Measurements from ENCODE around the gene TOMM34. TPM values are rescaled to one million over a fixed set of nuclear protein-coding genes. Genes with fewer than 3 reads are reported as not detected.
A peak's percentile ranks its signal among the peaks of the same experiment; 100 is the strongest.

Gene TOMM34
- polyA plus RNA-seq, 3 donors, result 6.4 to 9.1 (median 7.7) TPM

DNA sequence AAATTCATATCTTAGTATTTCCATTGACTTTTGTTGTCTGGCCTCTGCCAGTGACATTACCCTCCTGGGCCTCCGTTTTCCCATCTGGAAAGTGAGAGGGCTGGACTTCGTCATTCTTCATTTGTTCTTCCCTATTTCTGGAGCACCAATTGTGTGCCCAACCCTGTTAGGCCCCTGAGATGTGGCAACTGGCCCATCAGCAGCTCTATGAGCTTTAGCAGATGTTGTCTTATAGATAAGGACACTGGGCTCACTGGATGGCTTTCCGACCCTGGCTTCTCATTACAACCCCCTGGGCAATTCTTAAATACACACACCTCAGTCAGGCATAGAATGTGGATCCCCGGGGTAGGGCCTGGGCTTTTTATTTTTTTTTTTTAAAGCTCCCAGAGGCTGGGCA is 35.7 kb downstream of the TOMM34 start:
- TF ChIP-seq, protein P1, sequence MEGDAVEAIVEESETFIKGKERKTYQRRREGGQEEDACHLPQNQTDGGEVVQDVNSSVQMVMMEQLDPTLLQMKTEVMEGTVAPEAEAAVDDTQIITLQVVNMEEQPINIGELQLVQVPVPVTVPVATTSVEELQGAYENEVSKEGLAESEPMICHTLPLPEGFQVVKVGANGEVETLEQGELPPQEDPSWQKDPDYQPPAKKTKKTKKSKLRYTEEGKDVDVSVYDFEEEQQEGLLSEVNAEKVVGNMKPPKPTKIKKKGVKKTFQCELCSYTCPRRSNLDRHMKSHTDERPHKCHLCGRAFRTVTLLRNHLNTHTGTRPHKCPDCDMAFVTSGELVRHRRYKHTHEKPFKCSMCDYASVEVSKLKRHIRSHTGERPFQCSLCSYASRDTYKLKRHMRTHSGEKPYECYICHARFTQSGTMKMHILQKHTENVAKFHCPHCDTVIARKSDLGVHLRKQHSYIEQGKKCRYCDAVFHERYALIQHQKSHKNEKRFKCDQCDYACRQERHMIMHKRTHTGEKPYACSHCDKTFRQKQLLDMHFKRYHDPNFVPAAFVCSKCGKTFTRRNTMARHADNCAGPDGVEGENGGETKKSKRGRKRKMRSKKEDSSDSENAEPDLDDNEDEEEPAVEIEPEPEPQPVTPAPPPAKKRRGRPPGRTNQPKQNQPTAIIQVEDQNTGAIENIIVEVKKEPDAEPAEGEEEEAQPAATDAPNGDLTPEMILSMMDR (IDR thresholded peaks at IDR 0.05), result no peak
- intact Hi-C loops (cut with micrococcal nuclease), result no loop called here
- Mint-ChIP-seq H3K4me3 (no peak overlapping the region), H3K27me3 (ENCODE audit: low read depth in 3 of 3) (peaks cover 0 to 4% (median 1%) of the 10 kb centered on the region in 3 donors), H3K27ac (no peak overlapping the region), H3K9me3 (no peaks in the 10 kb centered on the region), H3K36me3 (peaks cover 28 to 40% of the 10 kb centered on the region in 2 donors), H3K4me1 (no peaks in the 10 kb centered on the region)
- H3K27ac ChIP-seq (ENCODE audit: low read depth in 1 of 2, low read length in 2 of 2), result no peak overlapping the region
- H3K4me3 ChIP-seq (replicated peaks in 1 of 3; ENCODE audit: low read depth in 2 of 3, low read length in 3 of 3), result no peak overlapping the region
- no peak overlapping the region for H2AFZ ChIP-seq (ENCODE audit: insufficient read depth, low read depth, low read length, poor library complexity, severe bottlenecking)
- no peaks in the 10 kb centered on the region for H4K20me1 ChIP-seq (ENCODE audit: insufficient read depth, low read length)
- H3K36me3 ChIP-seq (replicated peaks in 1 of 2; ENCODE audit: control insufficient read depth in 1 of 2, insufficient read depth in 2 of 2, low read length in 2 of 2), result peaks cover 13 to 21% of the 10 kb centered on the region in 2 donors
- H3K79me2 ChIP-seq (ENCODE audit: insufficient read depth, low read length), result no peaks in the 10 kb centered on the region
- no peaks in the 10 kb centered on the region for H3K9me3 ChIP-seq (replicated peaks in 1 of 2; ENCODE audit: control insufficient read depth in 1 of 2, insufficient read depth in 1 of 2, low read length in 2 of 2)
- no peaks in the 10 kb centered on the region for H3K4me1 ChIP-seq (ENCODE audit: control insufficient read depth in 1 of 2, insufficient read depth in 2 of 2, low read length in 2 of 2)
- no peak overlapping the region for H3K9ac ChIP-seq (ENCODE audit: insufficient read depth, low read length, poor library complexity, severe bottlenecking)
- no peak overlapping the region for H3K4me2 ChIP-seq (replicated peaks; ENCODE audit: extremely low read depth, low read length, poor library complexity, severe bottlenecking)
- H3K27me3 ChIP-seq (ENCODE audit: control insufficient read depth in 2 of 2, insufficient read depth in 2 of 2, low read length in 2 of 2), result no peaks in the 10 kb centered on the region
- DNase-seq, result no peak
- no CpG with 5 or more reads among the region's 4 CpGs for WGBS (ENCODE audit: insufficient coverage)

DNA sequence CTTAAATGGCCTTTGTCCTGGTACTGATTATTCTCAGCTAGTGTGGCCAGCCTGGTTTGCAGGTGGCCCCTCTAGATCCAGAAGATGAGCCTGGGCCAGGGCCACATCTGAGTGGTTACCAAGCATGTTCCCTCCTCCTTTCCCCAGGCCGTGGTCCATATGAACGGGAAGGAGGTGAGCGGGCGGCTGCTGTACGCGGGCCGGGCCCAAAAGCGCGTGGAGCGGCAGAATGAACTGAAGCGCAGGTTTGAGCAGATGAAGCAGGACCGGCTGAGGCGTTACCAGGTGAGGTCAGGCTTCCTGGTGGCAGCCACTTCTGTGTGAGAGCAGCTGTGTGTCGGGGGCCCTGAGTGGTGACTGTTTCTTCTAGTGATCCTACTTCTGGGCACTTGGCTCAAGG is 38.8 kb downstream of the TOMM34 start:
- Histone ChIP-seq H3K27ac (ENCODE audit: low read depth in 1 of 2, low read length in 2 of 2) (no peak overlapping the region), H3K4me1 (ENCODE audit: control insufficient read depth in 1 of 2, insufficient read depth in 2 of 2, low read length in 2 of 2) (no peaks in the 10 kb centered on the region), H3K4me3 (replicated peaks in 1 of 3; ENCODE audit: low read depth in 2 of 3, low read length in 3 of 3) (no peak overlapping the region), H3K9ac (ENCODE audit: insufficient read depth, low read length, poor library complexity, severe bottlenecking) (no peak overlapping the region), H3K79me2 (ENCODE audit: insufficient read depth, low read length) (no peaks in the 10 kb centered on the region), H3K36me3 (replicated peaks in 1 of 2; ENCODE audit: control insufficient read depth in 1 of 2, insufficient read depth in 2 of 2, low read length in 2 of 2) (peaks cover 13 to 29% of the 10 kb centered on the region in 2 donors), H3K4me2 (replicated peaks; ENCODE audit: extremely low read depth, low read length, poor library complexity, severe bottlenecking) (no peak overlapping the region), H3K9me3 (replicated peaks in 1 of 2; ENCODE audit: control insufficient read depth in 1 of 2, insufficient read depth in 1 of 2, low read length in 2 of 2) (no peaks in the 10 kb centered on the region), H2AFZ (ENCODE audit: insufficient read depth, low read depth, low read length, poor library complexity, severe bottlenecking) (no peak overlapping the region), H3K27me3 (ENCODE audit: control insufficient read depth in 2 of 2, insufficient read depth in 2 of 2, low read length in 2 of 2) (no peaks in the 10 kb centered on the region), H4K20me1 (ENCODE audit: insufficient read depth, low read length) (no peaks in the 10 kb centered on the region)
- no peak for DNase-seq
- Mint-ChIP-seq H3K4me1 (no peaks in the 10 kb centered on the region), H3K4me3 (no peak overlapping the region), H3K27ac (peak overlapping the region in 1 of 7 donors; percentile 2), H3K27me3 (ENCODE audit: low read depth in 3 of 3) (peaks cover 0 to 4% (median 0%) of the 10 kb centered on the region in 3 donors), H3K36me3 (peaks cover 39 to 57% of the 10 kb centered on the region in 2 donors), H3K9me3 (no peaks in the 10 kb centered on the region)
- 99% methylated on average over 14 of the region's 14 CpGs for WGBS (ENCODE audit: insufficient coverage)
- intact Hi-C loops (cut with micrococcal nuclease), result no loop called here
- TF ChIP-seq, protein P1 (IDR thresholded peaks at IDR 0.05), result no peak

Data from CD14-positive monocyte (primary cell).